Measurements from ENCODE around the gene MARCKSL1.
A peak's percentile ranks its signal among the peaks of the same experiment; 100 is the strongest.
"Not testable (repeated sequence)": the region's sequence is repeated elsewhere in the genome, so short reads cannot be mapped to it uniquely, and the experiment has no call there.

The MARCKSL1 gene, protein sequence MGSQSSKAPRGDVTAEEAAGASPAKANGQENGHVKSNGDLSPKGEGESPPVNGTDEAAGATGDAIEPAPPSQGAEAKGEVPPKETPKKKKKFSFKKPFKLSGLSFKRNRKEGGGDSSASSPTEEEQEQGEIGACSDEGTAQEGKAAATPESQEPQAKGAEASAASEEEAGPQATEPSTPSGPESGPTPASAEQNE

DNA sequence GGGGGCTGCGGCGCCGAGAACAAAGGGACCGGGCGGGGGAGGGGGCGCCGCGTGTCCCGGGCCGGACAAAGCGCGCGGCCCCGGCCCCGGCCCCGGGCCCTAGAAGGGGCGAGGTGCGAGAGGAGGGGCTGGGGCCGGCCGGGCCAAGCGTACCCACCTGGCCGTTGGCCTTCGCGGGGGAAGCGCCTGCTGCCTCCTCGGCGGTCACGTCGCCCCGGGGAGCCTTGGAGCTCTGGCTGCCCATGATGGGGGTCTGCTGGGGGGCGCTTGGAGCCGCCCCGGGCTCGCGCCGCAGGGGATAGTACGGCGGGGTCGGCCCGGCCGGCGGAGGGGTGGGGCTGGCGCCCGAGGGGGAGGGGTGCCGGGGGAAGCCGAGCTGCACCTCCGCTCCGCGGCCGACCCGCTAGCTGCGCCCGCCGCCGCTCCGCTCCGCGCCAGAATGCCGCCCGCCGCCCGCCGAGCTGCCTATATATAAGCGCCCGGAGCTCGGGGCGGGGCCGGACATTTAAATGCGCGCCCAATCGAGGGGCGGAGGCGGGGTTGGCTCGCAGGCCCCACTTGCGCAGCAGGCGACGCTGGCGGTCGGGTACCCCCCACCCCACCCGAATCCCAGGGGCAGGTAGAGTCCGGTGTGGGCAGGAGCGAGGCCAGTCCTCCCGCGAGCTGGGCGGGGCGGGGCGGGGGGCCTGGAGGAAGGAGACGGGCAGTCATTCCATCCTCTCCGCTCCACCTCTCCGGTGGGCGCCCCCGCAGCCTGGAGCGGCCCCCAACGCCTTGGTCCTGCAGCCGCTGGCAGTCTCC is at the start of gene MARCKSL1:
TSS of gene MARCKSL1 (minus strand) at position 444 of the 801 bp plus-strand sequence. CDS start at position 244, 200 bp downstream.
- DNase-seq (ENCODE audit: low read depth), result peak; percentile 79

DNA sequence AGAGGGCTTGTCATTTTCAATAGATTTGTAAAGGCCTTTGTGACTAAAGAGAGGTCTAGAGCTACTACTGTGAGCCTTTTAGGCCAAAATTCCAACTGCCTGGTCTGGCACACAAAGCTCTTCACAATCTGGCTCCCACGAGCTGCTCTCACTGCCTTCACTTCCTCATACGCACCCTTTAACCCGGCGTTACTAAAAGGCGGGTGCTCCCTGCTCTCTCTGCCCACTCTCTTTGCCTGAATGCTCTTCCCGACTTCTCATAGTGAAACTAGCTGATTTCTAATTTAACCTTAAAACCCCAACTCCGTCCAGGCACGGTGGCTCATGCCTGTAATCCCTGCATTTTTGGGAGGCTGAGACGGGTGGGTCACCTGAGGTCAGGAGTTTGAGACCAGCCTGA is 44.0 kb upstream of the MARCKSL1 start:
- DNase-seq (ENCODE audit: low read depth), result no peak

DNA sequence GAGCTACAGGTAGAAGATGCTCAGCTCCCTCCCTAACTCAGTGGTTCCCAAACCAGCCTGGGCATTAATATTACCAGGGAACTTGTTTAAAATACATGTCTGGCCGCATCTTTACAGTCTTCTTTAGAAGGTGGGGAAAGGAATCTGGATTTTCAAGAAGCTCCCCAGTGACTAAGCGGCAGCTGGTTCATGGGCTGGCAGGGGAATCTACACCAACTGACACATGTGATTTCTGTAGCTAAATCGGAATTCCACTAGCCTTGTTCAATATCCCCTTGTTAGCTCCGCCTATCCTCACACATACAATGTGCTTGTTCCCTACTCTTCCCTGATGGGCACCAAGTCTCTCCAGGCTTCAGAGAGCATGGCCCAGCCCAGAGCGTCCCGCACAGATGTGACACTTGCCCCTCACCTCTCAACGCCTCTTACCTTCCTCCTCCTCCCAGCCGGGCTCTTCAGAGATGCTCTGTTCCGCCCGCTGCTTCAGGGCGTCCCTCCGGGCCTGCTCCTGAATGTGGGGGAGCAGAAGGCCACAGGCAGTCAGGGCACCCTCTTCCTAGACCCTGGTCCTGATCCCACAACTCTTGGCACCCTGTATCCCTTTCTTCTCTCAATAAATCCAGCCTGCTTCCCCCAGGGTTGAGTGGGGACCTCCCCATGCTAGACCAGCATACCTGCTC is 41.6 kb upstream of the MARCKSL1 start:
- DNase-seq (ENCODE audit: low read depth), result no peak

DNA sequence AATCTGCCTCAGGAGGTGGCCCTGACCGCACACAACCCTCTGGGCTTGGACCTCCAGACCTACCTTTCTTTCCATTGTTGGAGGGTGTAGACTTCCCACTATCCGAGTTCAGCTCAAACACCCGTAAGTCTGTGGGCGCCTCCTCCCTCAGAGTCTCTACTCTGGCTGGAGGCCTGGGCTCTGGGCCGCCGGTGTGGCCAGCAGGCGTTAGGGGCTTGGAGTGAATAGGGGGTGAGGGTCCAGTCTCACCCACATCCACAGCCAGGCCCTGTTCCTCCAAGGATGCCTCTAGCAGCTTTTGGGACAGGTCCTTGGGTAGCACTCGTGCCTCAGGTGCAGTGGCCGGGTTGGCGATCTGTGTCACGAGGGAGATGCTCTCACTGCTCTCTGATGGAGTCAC is 40.2 kb upstream of the MARCKSL1 start:
- no peak for DNase-seq (ENCODE audit: low read depth)

DNA sequence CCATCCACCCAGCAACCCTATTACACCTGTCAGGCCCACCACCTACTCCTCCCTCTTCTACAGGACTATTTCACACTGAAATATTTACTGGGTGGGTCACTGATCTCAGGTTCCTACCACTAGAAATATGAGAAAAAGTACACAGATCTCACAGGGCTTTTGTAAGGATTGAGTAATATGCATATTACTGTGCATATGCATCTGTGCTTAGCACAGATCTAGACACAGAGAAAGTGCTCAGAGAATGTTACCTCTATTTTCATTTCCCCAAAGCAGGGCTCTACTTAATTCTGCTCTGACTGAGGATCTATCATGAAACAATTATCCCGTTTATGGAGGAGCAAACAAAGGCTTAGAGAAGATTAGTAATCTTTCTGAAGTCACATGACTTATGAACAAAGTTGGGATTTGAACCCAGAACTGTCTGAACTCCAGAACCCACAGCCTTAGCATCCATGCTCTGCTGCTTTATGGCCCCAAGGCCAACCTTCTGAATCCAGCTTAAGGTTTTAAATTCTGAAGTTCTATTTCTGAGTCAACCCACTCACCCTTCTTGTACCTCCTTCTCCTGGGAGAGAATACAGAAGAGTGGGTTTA is 38.1 kb upstream of the MARCKSL1 start:
- no peak for DNase-seq (ENCODE audit: low read depth)

DNA sequence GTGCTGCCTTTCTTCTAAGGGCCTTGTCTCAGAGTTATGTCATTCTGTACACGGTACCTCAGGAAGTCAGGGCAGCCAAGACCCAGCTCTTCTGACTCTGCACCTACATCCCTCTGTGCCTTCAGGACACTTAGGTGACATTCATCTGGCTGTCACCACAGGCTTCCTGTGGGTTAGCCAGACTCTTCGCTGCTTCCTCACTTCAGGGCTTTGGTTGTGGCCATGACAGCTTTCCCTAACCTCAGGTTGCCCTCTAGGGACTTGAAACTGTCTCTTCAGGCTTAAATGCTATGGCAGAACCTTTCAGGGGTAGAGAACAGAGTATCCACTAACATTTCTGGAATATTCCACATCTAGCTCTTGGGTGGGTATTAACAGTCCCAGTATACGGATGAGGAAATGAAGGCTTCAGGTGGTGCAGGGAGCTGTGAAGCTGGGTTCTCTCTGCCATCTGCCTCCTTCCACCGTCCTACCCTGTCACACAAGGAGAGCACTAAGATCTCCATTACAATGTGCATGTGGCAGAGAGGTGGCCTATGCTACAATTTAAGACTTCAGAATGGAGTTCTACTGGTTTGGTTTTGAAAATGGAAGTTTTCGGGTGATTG is 36.2 kb upstream of the MARCKSL1 start:
- no peak for DNase-seq (ENCODE audit: low read depth)

DNA sequence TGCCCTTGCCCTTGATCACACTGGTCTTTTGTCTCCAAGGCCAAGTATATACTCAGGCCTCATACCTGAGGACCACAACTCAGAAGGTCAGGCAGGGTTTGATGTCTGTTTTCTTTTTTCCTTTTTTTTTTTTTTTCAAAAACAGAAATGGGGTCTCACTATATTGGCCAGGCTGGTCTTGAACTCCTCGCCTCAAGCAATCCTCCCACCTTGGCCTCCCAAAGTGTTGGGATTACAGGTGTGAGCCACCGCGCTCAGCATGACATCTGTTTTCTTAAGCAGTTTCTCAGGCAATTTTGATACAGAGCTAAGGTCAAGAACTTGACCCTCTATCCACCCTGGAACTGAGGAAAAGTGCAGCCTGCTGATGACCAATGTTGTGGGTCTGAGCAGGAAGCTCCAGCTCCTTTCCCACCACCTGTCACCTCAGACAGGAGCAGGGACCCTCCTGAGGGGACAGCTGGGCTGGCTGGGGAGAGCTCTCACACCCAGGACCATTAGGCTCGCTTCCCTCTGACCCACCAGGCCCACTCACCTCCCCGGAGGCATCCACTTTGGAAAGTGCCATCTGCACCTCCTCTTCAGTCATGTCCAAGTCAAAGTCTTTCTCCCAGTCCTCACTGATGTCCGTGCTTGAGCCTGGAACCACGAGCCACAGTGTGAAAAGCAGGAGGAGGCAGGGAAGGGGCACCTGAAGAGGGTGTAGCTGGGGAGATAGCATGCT is 32.0 kb upstream of the MARCKSL1 start:
- no peak for DNase-seq (ENCODE audit: low read depth)

DNA sequence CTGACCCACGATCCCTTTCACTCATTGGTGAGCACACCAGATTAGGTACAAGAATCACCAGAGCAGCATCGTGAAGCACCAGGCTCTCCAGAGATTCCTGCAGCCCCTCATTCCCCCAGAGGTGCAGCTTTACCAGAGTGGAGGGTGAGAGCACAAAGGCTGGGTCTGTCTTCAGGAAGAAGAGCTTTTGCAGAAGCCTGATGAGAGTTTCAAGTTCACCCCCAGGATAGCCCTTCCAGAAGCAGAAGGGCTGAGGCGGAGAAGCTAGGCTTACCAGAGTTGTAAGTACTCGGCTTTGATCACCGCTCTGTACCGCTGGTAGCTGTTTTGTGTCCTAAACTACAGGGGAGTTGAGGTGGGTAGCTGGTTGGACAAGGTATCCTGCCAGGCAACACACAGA is 29.4 kb upstream of the MARCKSL1 start:
- DNase-seq (ENCODE audit: low read depth), result no peak

DNA sequence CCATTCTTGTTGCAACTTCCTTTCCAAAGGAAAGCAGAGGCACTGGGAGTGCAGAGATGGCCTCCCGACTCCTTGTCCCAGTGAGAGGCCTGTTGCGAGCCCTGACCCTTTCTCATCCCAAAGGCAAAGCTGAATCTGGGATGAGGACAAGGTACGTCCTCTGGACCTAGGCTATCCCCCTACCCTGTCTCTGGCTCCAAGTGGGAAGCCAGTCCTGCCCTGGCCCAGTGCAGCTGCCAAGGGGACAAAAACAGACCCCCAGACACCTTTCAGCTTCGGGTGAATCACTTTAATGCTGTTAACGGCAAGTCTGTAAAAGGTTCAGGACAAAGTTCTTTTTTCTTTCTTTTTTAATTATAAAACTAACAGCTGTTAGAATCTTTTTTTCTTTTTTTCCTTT is 28.8 kb upstream of the MARCKSL1 start:
- DNase-seq (ENCODE audit: low read depth), result no peak

DNA sequence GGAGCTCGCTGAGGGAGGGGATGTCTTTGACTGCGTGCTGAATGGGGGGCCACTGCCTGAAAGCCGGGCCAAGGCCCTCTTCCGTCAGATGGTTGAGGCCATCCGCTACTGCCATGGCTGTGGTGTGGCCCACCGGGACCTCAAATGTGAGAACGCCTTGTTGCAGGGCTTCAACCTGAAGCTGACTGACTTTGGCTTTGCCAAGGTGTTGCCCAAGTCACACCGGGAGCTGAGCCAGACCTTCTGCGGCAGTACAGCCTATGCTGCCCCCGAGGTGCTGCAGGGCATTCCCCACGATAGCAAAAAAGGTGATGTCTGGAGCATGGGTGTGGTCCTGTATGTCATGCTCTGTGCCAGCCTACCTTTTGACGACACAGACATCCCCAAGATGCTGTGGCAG is 27.7 kb upstream of the MARCKSL1 start:
- no peak for DNase-seq (ENCODE audit: low read depth)

DNA sequence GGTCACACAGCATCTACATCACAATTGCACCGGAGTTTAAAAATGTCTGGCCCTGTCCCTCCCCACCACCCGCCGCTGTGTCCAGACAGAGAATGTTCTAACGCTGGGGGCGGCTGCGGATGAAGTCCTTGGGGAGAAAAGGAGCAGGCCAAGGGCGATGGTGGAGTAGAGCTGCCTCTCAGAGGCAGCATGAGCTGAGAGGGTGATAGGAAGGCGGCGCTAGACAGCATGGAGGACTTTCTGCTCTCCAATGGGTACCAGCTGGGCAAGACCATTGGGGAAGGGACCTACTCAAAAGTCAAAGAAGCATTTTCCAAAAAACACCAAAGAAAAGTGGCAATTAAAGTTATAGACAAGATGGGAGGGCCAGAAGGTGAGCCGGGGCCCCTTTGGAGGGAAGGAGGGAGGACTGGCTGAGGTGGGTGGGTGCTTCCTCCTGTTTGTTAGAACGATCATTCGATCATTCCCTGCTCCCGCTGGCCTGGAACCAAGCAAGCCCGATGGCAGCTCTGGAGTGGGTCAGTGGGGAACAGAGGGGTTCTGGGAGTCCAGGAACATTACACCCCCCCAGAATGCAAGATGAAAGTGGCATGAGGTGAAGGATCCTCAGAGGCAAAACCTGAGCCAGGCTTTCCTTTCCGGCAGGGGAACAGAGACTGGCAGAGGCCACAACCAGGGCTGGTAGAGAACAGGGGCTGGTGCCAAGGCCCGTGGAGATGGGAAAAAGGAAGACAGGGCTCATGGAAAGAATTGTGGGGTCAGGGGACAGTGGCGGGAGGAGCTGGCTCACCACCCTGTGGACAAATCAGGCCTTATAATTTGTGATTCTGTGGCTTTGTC is 26.7 kb upstream of the MARCKSL1 start, which contains the start of the genes FAM229A and TSSK3:
TSS of gene FAM229A (minus strand) at position 12 of the 840 bp plus-strand sequence. CDS start 394 bp downstream, outside the sequence.
TSS of gene TSSK3 (plus strand) at position 66 of the 840 bp plus-strand sequence. CDS start at position 229, 163 bp downstream.
- DNase-seq (ENCODE audit: low read depth), result no peak

DNA sequence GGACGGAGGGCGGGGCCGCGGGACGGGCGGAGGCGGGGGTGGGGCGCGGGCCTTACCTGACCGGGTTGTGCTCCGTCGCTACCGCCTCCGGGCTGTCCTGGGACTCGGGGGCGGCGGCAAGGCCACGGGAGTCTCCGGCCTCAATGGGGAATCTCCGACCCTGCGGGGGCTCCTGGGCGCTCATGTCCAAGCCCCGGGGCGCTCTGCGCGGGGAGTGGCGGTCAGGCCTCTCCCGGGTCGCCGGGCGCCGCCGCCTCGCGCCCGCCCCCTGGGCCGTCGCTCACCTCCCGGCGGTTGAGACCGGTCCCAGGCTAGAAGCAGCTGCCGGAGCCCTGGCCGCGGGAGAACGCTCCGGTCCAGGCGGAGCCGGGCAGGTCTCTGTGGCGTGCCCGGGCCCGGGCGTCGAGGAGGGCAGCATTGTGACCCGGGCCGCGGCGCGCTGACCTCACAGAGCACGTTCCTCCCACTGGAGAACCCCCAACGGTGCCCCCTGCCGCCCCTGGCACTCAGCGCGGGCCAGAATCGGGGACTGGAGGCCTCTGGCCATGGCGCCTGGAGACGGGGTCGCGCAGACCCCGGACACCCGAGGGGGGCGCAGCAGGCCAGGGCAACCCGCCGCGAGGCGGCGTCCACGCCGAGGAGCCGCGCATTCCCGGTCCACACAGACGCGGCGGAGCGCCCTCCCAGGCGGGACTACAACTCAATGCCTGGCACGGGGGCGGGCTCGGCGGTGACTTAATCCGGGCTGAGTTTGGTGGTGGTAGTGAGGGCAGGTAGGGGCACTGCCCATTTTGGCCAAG is 25.8 kb upstream of the MARCKSL1 start:
- DNase-seq (ENCODE audit: low read depth), result no peak

DNA sequence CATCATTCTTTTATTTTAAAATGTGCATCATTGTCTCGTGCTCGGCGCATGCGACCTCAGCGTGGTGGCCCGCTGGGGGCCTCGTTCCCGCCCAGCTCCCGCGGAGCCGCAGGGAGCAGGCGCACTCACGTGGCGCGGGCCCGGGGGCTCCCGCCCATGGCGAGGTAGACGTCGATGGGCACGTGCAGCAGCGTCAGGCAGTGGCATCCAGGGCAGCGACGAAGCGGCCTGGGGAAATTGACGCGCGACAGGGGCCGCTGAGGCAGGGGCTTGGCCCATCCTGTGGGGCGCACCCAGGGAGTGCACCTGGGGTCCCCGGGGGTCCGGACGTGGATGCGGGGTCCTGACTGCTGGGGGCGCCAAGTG is 25.3 kb upstream of the MARCKSL1 start:
- no peak for DNase-seq (ENCODE audit: low read depth)

DNA sequence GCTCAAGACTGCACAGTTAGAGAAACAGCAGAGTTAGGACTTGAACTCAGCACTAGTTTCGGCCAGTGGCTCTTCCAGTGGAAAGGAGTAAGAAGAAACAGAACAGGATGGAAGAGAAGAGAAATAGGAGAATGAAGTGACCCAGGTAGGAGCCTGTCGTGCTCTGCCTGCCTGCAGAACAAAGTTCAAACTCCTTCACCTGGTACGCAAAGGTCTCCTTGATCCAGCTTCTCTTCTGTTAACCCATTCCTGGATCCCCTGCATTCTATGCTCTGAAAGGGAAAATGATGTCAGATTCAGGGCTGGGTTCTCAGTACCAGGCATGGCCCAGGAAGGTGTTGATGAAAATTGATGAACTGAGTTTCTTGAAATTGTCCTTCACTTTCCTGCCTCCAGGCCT is 22.4 kb upstream of the MARCKSL1 start:
- DNase-seq (ENCODE audit: low read depth), result no peak

DNA sequence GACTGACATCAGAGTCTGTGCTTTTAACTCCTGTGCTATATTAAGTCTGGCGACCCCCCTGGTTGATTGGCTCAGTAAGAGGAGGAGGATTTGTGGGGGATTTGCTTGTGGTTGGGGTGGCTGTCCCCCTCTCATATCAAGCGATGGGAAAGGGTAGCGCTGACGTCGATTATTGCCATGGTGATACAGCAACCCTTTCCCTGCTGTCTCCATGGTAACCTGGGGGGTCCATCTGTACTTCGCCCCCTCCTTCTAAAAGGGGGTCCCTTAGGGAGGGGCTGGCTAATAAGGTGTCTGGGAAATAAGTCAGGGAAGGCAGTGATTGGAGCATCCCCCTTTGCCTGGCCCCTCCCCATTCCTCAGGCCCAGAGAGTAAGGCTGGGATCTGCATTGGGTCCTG is 21.6 kb upstream of the MARCKSL1 start:
- DNase-seq (ENCODE audit: low read depth), result no peak

DNA sequence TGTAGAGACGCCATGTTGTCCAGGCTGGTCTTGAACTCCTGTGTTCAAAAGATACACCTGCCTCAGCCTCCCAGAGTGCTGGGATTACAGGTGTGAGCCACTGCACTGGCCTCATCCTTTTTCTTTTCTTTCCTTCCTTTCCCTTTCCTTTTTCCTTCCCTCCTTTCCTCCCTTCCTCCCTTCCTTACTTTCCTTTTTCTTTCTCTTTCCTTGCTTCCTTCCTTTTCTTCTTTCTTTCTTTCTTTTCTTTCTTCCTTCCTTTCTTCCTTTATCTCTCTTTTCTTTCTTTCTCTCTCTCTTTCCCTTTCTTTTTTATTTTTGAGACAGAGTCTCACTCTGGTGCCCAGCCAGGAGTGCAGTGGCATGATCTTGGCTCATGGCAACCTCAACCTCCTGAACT is 20.4 kb upstream of the MARCKSL1 start:
- DNase-seq (ENCODE audit: low read depth), result no peak

DNA sequence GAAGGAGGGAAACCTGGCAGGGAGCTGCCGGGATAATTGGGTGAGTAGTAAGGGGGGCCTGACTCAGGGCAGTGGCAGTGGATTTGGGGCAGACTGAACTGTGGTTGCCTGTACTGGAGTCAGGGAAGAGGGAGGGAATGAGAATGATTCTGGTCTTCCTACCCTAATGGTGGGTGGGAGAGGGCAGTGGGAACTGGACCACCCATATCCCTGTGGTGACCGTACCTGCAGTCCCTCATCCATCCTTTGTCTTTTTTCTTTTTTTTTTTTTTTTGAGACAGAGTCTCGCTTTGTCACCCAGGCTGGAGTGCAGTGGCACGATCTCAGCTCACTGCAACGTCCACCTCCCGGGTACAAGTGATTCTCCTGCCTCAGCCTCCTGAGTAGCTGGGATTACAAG is 19.7 kb upstream of the MARCKSL1 start:
- DNase-seq (ENCODE audit: low read depth), result not testable (repeated sequence)

DNA sequence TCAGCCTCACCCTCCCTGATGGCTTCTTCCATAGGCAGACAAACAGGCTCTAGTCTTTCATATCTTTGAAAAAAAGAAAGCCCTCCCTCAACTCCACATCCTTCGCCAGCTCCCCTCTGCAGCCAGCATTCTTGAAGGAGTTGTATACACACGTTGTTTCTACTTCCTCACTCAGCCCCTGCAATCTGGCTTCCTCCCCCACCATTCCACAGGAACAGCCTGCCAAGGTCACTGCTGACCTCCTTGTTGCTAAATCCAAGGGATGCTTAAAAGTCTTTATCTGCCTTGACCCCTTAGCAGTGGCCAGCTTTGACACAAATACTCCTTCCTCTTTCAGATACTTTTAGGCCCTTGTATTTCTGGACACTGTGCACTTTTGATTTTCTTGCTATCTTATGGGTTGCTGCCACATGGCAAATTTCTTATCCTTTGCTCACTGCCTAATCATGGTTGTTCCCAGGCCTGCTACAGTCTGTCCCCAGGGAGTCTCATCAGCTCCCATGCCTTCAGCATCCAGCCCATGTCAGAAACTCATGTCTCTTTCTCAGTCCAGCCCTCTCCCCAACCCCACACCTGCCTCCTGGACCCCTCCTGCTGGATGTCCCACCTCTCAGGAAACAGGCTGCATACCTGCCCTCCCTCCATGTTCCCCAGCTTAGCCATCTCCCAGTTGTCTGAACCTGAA is 18.0 kb upstream of the MARCKSL1 start:
- DNase-seq (ENCODE audit: low read depth), result no peak

DNA sequence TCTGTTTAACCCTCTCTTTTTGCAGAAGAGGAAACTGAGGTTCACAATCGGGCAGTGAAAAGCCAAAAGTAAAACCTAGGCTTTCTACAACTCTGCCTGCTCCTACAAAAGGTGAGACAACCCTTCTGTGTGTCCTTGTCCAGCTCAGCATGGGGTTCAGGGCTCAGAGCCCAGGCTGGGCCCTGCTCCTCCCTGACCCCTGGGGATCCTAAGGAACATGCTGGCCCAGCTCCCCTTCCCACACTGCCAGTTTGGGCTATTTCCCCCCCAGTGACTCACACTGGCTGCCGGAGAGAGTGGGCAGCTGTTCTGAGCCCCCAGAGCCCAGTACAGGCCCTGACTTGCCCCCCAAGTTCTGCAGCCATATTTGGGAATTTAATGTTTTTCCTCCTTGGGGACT is 17.4 kb upstream of the MARCKSL1 start:
- no peak for DNase-seq (ENCODE audit: low read depth)

All from activated T-helper 9 cell treated with anti-CD3 and anti-CD28 coated beads, Interleukin-2, amount 50 U/mL, for 16 hours (primary cell).